ENCODE results near the gene NAPA. TPM values are rescaled to one million over a fixed set of nuclear protein-coding genes. Genes with fewer than 3 reads are reported as not detected.

Gene NAPA
- total RNA-seq, 1 experiment from 2014 or later, result 80.4 TPM

DNA sequence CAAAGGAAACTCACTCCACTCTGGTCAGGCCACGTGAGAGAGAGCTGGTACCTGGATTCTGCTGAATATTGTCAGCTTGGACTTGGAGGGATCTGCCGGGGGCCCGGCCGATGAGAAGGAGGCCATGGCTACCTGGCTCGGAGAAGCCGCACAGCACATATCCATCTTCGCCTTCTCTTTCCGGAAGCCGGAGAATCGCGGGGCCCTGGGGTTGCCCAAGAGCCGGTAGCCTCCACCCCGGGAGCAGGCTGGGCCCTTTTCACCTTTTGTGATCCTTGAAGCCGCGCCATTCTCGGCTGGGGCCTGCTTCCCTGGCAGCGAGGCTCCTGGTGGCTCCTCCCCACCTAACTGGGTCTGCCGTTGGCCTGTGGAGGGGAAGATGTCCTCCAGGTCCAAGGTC is 29.2 kb upstream of the NAPA start:
- ChIA-PET POLR2A (ENCODE audit: unreplicated experiment) (no interaction called here), CTCF (no interaction called here)
- no peak overlapping the region for H3K4me3 ChIP-seq
- H3K27me3 ChIP-seq (ENCODE audit: insufficient read depth, low read depth), result peaks cover 9% of the 10 kb centered on the region; the same call in 1 of the 2 replicates
- peaks cover 12% of the 10 kb centered on the region; the same call in 1 of the 2 replicates for H3F3A ChIP-seq (ENCODE audit: insufficient read depth, low read depth)
- no peak for TF ChIP-seq EZH2 (IDR thresholded peaks at IDR 0.05; ENCODE audit: low read depth)
- TF ChIP-seq, protein P1, sequence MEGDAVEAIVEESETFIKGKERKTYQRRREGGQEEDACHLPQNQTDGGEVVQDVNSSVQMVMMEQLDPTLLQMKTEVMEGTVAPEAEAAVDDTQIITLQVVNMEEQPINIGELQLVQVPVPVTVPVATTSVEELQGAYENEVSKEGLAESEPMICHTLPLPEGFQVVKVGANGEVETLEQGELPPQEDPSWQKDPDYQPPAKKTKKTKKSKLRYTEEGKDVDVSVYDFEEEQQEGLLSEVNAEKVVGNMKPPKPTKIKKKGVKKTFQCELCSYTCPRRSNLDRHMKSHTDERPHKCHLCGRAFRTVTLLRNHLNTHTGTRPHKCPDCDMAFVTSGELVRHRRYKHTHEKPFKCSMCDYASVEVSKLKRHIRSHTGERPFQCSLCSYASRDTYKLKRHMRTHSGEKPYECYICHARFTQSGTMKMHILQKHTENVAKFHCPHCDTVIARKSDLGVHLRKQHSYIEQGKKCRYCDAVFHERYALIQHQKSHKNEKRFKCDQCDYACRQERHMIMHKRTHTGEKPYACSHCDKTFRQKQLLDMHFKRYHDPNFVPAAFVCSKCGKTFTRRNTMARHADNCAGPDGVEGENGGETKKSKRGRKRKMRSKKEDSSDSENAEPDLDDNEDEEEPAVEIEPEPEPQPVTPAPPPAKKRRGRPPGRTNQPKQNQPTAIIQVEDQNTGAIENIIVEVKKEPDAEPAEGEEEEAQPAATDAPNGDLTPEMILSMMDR (conservative IDR thresholded peaks at IDR 0.05), result no peak
- H3K27ac ChIP-seq, result no peak overlapping the region
- intact Hi-C loops (cut with micrococcal nuclease; ENCODE audit: unreplicated experiment), result no loop called here
- no peaks in the 10 kb centered on the region for H3K4me1 ChIP-seq (replicated peaks; ENCODE audit: insufficient read depth)
- no peak overlapping the region for H2AFZ ChIP-seq
- H4K20me1 ChIP-seq (ENCODE audit: insufficient read depth), result no peaks in the 10 kb centered on the region
- DNase-seq, result no peak
- H3K9me3 ChIP-seq (ENCODE audit: insufficient read depth, low read depth), result no peaks in the 10 kb centered on the region
- no peak overlapping the region for H3K4me2 ChIP-seq
- no peaks in the 10 kb centered on the region for H3K36me3 ChIP-seq (ENCODE audit: low read depth)
- no peaks in the 10 kb centered on the region for H3K79me2 ChIP-seq (ENCODE audit: low read depth)
- no TSS peak for BruUV-seq (replicated peaks)
- H3K9me2 ChIP-seq (ENCODE audit: insufficient read depth), result no peaks in the 10 kb centered on the region

DNA sequence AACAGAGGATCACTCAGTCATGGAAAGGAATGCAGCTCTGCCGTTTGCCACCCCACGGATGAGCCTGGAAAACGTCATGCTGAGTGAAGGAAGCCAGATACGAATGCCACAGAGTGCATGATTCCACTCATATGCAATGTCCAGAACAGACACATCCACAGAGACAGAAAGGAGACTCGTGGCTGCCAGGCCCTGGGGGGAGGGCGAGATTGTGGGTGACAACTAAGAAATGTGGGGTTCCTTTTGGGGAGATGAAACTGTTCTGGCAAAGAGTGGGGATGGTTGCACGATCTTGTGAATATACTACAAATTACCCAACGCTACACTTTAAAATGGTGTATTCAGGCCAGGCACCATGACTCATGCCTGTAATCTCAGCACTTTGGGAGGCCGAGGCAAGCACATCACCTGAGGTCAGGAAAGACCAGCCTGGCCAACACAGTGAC is 27.2 kb upstream of the NAPA start:
- Histone ChIP-seq H3K4me2 (no peak overlapping the region), H3K27me3 (ENCODE audit: insufficient read depth, low read depth) (peaks cover 9% of the 10 kb centered on the region; the same call in 1 of the 2 replicates), H3F3A (ENCODE audit: insufficient read depth, low read depth) (peaks cover 8% of the 10 kb centered on the region; the same call in 1 of the 2 replicates), H4K20me1 (ENCODE audit: insufficient read depth) (no peaks in the 10 kb centered on the region), H3K27ac (no peak overlapping the region), H3K4me3 (no peak overlapping the region), H3K4me1 (replicated peaks; ENCODE audit: insufficient read depth) (no peaks in the 10 kb centered on the region), H2AFZ (no peak overlapping the region), H3K9me3 (ENCODE audit: insufficient read depth, low read depth) (no peaks in the 10 kb centered on the region), H3K36me3 (ENCODE audit: low read depth) (no peaks in the 10 kb centered on the region), H3K79me2 (ENCODE audit: low read depth) (no peaks in the 10 kb centered on the region), H3K9me2 (ENCODE audit: insufficient read depth) (no peaks in the 10 kb centered on the region)
- TF ChIP-seq, protein P1 (conservative IDR thresholded peaks at IDR 0.05), result no peak
- TF ChIP-seq EZH2 (IDR thresholded peaks at IDR 0.05; ENCODE audit: low read depth), result no peak
- CTCF ChIA-PET, result no interaction called here
- intact Hi-C loops (cut with micrococcal nuclease; ENCODE audit: unreplicated experiment), result no loop called here
- POLR2A ChIA-PET (ENCODE audit: unreplicated experiment), result no interaction called here
- no peak for DNase-seq
- BruUV-seq (replicated peaks), result no TSS peak

DNA sequence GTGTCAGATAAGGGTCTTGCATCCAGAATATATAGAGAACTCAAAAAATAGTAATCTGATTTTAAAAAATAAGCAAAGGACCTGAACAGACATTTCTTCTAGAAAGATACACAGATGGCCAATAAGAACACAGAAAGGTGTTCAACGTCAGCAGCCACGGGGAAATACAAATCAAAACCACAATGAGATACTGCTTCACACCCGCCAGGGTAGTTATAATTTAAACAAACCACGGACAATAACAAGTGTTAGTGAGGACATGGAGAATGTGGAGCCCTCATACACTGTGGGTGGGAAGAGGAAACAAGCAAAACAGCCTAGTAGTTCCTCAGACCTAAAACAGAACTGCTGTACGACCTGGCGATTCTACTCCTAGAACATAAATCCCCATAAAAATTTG is 26.7 kb upstream of the NAPA start:
- H3K9me3 ChIP-seq (ENCODE audit: insufficient read depth, low read depth), result no peaks in the 10 kb centered on the region
- ChIA-PET CTCF (no interaction called here), POLR2A (ENCODE audit: unreplicated experiment) (no interaction called here)
- intact Hi-C loops (cut with micrococcal nuclease; ENCODE audit: unreplicated experiment), result no loop called here
- H3K79me2 ChIP-seq (ENCODE audit: low read depth), result no peaks in the 10 kb centered on the region
- no peak for DNase-seq
- no peaks in the 10 kb centered on the region for H4K20me1 ChIP-seq (ENCODE audit: insufficient read depth)
- H3F3A ChIP-seq (ENCODE audit: insufficient read depth, low read depth), result peaks cover 8% of the 10 kb centered on the region; the same call in 1 of the 2 replicates
- H3K27me3 ChIP-seq (ENCODE audit: insufficient read depth, low read depth), result peaks cover 9% of the 10 kb centered on the region; the same call in 1 of the 2 replicates
- H3K4me2 ChIP-seq, result no peak overlapping the region
- no peak overlapping the region for H3K27ac ChIP-seq
- no peak overlapping the region for H3K4me3 ChIP-seq
- BruUV-seq (replicated peaks), result no TSS peak
- H3K9me2 ChIP-seq (ENCODE audit: insufficient read depth), result no peaks in the 10 kb centered on the region
- H2AFZ ChIP-seq, result no peak overlapping the region
- TF ChIP-seq, protein P1 (conservative IDR thresholded peaks at IDR 0.05), result no peak
- no peak for TF ChIP-seq EZH2 (IDR thresholded peaks at IDR 0.05; ENCODE audit: low read depth)
- no peaks in the 10 kb centered on the region for H3K36me3 ChIP-seq (ENCODE audit: low read depth)
- no peaks in the 10 kb centered on the region for H3K4me1 ChIP-seq (replicated peaks; ENCODE audit: insufficient read depth)

Measured in PC-9 (cell line).